Astrocyte (in vitro differentiated cells and primary cell): ENCODE measurements around the gene ZNF283. TPM values are rescaled to one million over a fixed set of nuclear protein-coding genes. Genes with fewer than 3 reads are reported as not detected.
A peak's percentile ranks its signal among the peaks of the same experiment; 100 is the strongest.

ENCODE experiments used
- DNase-seq: peaks from one replicate; pipeline ENCODE4 v3.0.0-alpha.2; 2010; ENCODE audit warnings: low read depth
- FAIRE-seq: peaks from 2 replicates; lab custom pipeline; 2011; peaks lifted over from hg19 to GRCh38; lab: Jason Lieb, UNC
- H2AFZ ChIP-seq: 2 replicates; pipeline ENCODE4 v1.6.0; 2012; ENCODE audit warnings: low read depth, low read length, inconsistent platforms
- H3K27ac ChIP-seq: 2 replicates; pipeline ENCODE4 v1.5.1; 2011; ENCODE audit warnings: low read depth, low read length, inconsistent platforms
- H3K27me3 ChIP-seq: 2 replicates; pipeline ENCODE4 v1.6.0; 2011; ENCODE audit warnings: low read length, inconsistent platforms; ENCODE audit not compliant: insufficient read depth
- H3K36me3 ChIP-seq: 2 replicates; pipeline ENCODE4 v1.5.1; 2011; ENCODE audit warnings: low read length, inconsistent platforms; ENCODE audit not compliant: insufficient read depth
- H3K4me1 ChIP-seq: 2 replicates; pipeline ENCODE4 v1.5.1; 2011; ENCODE audit warnings: low read length, inconsistent platforms; ENCODE audit not compliant: insufficient read depth
- H3K4me2 ChIP-seq: 2 replicates; pipeline ENCODE4 v1.6.0; 2012; ENCODE audit warnings: low read length, inconsistent platforms
- H3K4me3 ChIP-seq: 2 replicates; pipeline ENCODE4 v1.5.1; 2011; ENCODE audit warnings: low read depth, mild to moderate bottlenecking, low read length, inconsistent platforms; ENCODE audit not compliant: insufficient read depth
- H3K79me2 ChIP-seq: 2 replicates; pipeline ENCODE4 v1.6.0; 2012; ENCODE audit warnings: mild to moderate bottlenecking, low read length, inconsistent platforms; ENCODE audit not compliant: insufficient read depth
- H3K9ac ChIP-seq: 2 replicates; pipeline ENCODE4 v1.6.0; 2012; ENCODE audit warnings: mild to moderate bottlenecking, low read length, inconsistent platforms
- H3K9me3 ChIP-seq: 2 replicates; pipeline ENCODE4 v1.5.1; 2012; ENCODE audit warnings: low read depth, mild to moderate bottlenecking, low read length, inconsistent platforms; ENCODE audit not compliant: insufficient read depth
- H4K20me1 ChIP-seq: 2 replicates; pipeline ENCODE4 v1.6.0; 2012; ENCODE audit warnings: low read length, inconsistent platforms; ENCODE audit not compliant: insufficient read depth
- H3K27ac Mint-ChIP-seq: one replicate; pipeline ENCODE4 v1.8.0; 2021; ENCODE audit warnings: mild to moderate bottlenecking, mixed read lengths; ENCODE audit not compliant: unreplicated experiment
- H3K27me3 Mint-ChIP-seq: one replicate; pipeline ENCODE4 v1.8.0; 2021; ENCODE audit warnings: low read depth, mixed read lengths; ENCODE audit not compliant: unreplicated experiment
- H3K36me3 Mint-ChIP-seq: one replicate; pipeline ENCODE4 v1.8.0; 2021; ENCODE audit warnings: low read depth, mixed read lengths; ENCODE audit not compliant: unreplicated experiment
- H3K4me1 Mint-ChIP-seq: one replicate; pipeline ENCODE4 v1.8.0; 2021; ENCODE audit warnings: low read depth, mixed read lengths; ENCODE audit not compliant: unreplicated experiment
- H3K4me3 Mint-ChIP-seq: one replicate; pipeline ENCODE4 v1.8.0; 2021; ENCODE audit warnings: mild to moderate bottlenecking, moderate library complexity, mixed read lengths; ENCODE audit not compliant: unreplicated experiment
- H3K9me3 Mint-ChIP-seq: one replicate; pipeline ENCODE4 v1.8.0; 2021; ENCODE audit warnings: mild to moderate bottlenecking, mixed read lengths; ENCODE audit not compliant: unreplicated experiment
- EZH2 ChIP-seq: IDR thresholded peaks from 2 replicates; pipeline ENCODE4 v1.6.1; 2012; ENCODE audit warnings: mild to moderate bottlenecking, low read length, inconsistent platforms; ENCODE audit not compliant: insufficient read depth
- total RNA-seq: library from RNA; stranded (reverse); gene quantifications from 2 replicates; pipeline ENCODE4 v1.2.1, GENCODE V29; 2021
- TF ChIP-seq, protein P1 (sequence below): IDR thresholded peaks from 2 replicates; pipeline ENCODE4 v1.5.1; 2011; ENCODE audit warnings: low read depth, mild to moderate bottlenecking, inconsistent platforms, low read length, moderate library complexity; ENCODE audit not compliant: insufficient read depth

The ZNF283 gene
- total RNA-seq, 1 donor from 2014 or later, result 10.1 TPM

DNA sequence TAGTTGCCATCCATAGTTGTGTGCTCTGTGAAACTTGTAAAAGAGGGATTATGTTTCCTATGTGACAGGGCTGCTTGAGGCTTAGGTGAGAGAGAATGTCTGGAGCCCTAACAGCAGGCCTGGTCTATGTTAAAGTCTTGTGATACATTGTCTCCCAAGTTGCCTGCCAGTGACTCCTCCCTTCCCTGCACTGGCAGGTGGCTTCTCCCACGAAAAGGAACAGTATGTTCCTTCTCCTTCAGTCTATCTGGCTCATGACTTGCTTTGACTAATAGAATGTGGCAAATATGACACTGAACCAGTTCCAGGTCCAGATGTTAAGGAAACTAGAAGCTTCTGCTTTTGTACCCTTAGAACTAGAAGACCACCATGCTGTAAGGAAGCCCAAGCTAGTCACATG lies 40.5 kb upstream of the ZNF283 start:
- peak overlapping the region; percentile 26 for H3K27ac Mint-ChIP-seq
- no peak overlapping the region for H3K4me2 ChIP-seq
- H3K27me3 Mint-ChIP-seq, result peaks cover 21% of the 10 kb centered on the region
- no peaks in the 10 kb centered on the region for H3K36me3 ChIP-seq
- H4K20me1 ChIP-seq, result no peaks in the 10 kb centered on the region
- peaks cover 2% of the 10 kb centered on the region for H3K9me3 Mint-ChIP-seq
- H3K4me1 Mint-ChIP-seq, result peaks cover 20% of the 10 kb centered on the region
- no peaks in the 10 kb centered on the region for H3K79me2 ChIP-seq
- peaks cover 17% of the 10 kb centered on the region for H3K4me1 ChIP-seq
- H3K9me3 ChIP-seq, result no peaks in the 10 kb centered on the region
- no peaks in the 10 kb centered on the region for H3K36me3 Mint-ChIP-seq
- TF ChIP-seq, protein P1, sequence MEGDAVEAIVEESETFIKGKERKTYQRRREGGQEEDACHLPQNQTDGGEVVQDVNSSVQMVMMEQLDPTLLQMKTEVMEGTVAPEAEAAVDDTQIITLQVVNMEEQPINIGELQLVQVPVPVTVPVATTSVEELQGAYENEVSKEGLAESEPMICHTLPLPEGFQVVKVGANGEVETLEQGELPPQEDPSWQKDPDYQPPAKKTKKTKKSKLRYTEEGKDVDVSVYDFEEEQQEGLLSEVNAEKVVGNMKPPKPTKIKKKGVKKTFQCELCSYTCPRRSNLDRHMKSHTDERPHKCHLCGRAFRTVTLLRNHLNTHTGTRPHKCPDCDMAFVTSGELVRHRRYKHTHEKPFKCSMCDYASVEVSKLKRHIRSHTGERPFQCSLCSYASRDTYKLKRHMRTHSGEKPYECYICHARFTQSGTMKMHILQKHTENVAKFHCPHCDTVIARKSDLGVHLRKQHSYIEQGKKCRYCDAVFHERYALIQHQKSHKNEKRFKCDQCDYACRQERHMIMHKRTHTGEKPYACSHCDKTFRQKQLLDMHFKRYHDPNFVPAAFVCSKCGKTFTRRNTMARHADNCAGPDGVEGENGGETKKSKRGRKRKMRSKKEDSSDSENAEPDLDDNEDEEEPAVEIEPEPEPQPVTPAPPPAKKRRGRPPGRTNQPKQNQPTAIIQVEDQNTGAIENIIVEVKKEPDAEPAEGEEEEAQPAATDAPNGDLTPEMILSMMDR, result no peak
- TF ChIP-seq EZH2, result no peak
- no peak overlapping the region for H3K9ac ChIP-seq
- peaks cover 3% of the 10 kb centered on the region for H3K27me3 ChIP-seq
- H3K4me3 Mint-ChIP-seq, result no peak overlapping the region
- DNase-seq (no peak), FAIRE-seq (no peak)
- H2AFZ ChIP-seq, result no peak overlapping the region
- H3K27ac ChIP-seq, result no peak overlapping the region
- no peak overlapping the region for H3K4me3 ChIP-seq

DNA sequence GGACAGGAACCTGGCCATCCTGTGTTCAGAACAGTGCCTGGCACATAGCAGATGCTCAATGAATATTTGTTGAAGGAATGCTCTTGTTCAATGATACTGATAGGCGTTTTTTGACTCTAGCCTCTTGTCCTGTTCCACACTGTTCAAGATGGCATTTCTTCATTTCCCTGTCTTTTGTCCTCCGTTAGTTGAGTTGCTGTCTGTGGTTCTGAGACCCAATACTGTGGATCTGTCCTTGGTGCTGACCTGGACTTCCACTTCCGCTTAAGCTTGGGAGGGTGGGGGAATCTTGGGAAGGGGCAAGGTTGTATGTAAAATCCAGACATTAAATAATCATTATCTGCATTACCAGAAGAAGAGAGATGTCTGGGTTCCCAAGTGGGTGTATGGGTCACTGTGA lies 38.1 kb upstream of the ZNF283 start:
- no peak overlapping the region for H3K4me3 ChIP-seq
- H3K79me2 ChIP-seq, result no peaks in the 10 kb centered on the region
- Mint-ChIP-seq H3K27ac (no peak overlapping the region), H3K27me3 (peaks cover 30% of the 10 kb centered on the region), H3K9me3 (peaks cover 2% of the 10 kb centered on the region), H3K36me3 (no peaks in the 10 kb centered on the region), H3K4me3 (no peak overlapping the region), H3K4me1 (peaks cover 11% of the 10 kb centered on the region)
- peaks cover 8% of the 10 kb centered on the region for H3K27me3 ChIP-seq
- H3K4me2 ChIP-seq, result no peak overlapping the region
- H3K36me3 ChIP-seq, result no peaks in the 10 kb centered on the region
- no peaks in the 10 kb centered on the region for H3K9me3 ChIP-seq
- no peaks in the 10 kb centered on the region for H4K20me1 ChIP-seq
- H3K4me1 ChIP-seq, result peaks cover 14% of the 10 kb centered on the region
- H3K9ac ChIP-seq, result no peak overlapping the region
- TF ChIP-seq, protein P1, result no peak
- TF ChIP-seq EZH2, result no peak
- FAIRE-seq (peak; percentile 47), DNase-seq (peak; percentile 29)
- no peak overlapping the region for H2AFZ ChIP-seq
- H3K27ac ChIP-seq, result no peak overlapping the region

DNA sequence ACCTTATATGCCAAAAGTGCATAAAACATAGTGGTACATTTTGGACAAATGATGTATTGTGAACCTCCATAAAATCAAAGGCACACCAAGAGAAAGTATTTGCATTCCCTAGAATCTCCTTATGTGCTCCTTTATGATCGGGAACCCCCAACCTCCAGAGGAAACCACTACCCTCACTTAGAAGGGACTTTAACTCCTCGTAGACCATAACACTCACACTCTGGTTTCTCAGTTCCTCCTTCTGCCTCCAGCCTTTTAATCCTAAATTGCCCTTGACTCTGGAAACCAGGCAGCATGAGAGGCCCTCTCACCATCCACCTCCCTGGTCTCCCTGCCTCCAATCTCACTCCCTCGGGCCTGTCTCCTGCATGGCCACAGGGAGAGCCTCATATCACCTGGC lies 36.5 kb upstream of the ZNF283 start:
- TF ChIP-seq, protein P1, result no peak
- TF ChIP-seq EZH2, result no peak
- H3K4me2 ChIP-seq, result no peak overlapping the region
- H3K9me3 Mint-ChIP-seq, result peaks cover under 1% of the 10 kb centered on the region
- no peaks in the 10 kb centered on the region for H3K79me2 ChIP-seq
- no peaks in the 10 kb centered on the region for H3K9me3 ChIP-seq
- H3K4me3 ChIP-seq, result no peak overlapping the region
- H3K27ac ChIP-seq, result no peak overlapping the region
- no peaks in the 10 kb centered on the region for H3K4me1 Mint-ChIP-seq
- H3K27me3 Mint-ChIP-seq, result peaks cover 35% of the 10 kb centered on the region
- no peak for DNase-seq
- peaks cover 11% of the 10 kb centered on the region for H3K27me3 ChIP-seq
- no peaks in the 10 kb centered on the region for H3K36me3 ChIP-seq
- no peak overlapping the region for H3K27ac Mint-ChIP-seq
- no peak overlapping the region for H2AFZ ChIP-seq
- no peaks in the 10 kb centered on the region for H3K36me3 Mint-ChIP-seq
- H3K9ac ChIP-seq, result no peak overlapping the region
- H3K4me1 ChIP-seq, result no peaks in the 10 kb centered on the region
- FAIRE-seq, result no peak
- no peaks in the 10 kb centered on the region for H4K20me1 ChIP-seq
- no peak overlapping the region for H3K4me3 Mint-ChIP-seq
